BE2C (cell line): ENCODE data around the gene IRGC.

Experiments used
- DNase-seq: peaks from one replicate; pipeline ENCODE4 v3.0.0-alpha.2; 2020
- H3K27me3 ChIP-seq: fragments of 250-450 bp; sonication (Bioruptor Pico); 2 replicates; pipeline ENCODE4 v1.5.1; 2020; ENCODE audit warnings: mild to moderate bottlenecking
- H3K36me3 ChIP-seq: fragments of 250-450 bp; sonication (Bioruptor Pico); 2 replicates; pipeline ENCODE4 v1.5.1; 2020; ENCODE audit warnings: mild to moderate bottlenecking
- H3K4me1 ChIP-seq: fragments of 250-450 bp; sonication (Bioruptor Pico); 2 replicates; pipeline ENCODE4 v1.5.1; 2020
- H3K4me3 ChIP-seq: 2 replicates; pipeline ENCODE4 v1.5.1; 2011; ENCODE audit warnings: low read depth, low read length
- H3K9me3 ChIP-seq: fragments of 250-450 bp; sonication (Bioruptor Pico); 2 replicates; pipeline ENCODE4 v1.5.1; 2020
- CTCF ChIP-seq: IDR thresholded peaks from 2 replicates; pipeline ENCODE4 v1.5.1; 2012; ENCODE audit warnings: mild to moderate bottlenecking, low read depth, low read length

IRGC gene

GRCh38 chr19:43743059-43743458 lies 27.2 kb downstream of the IRGC start:
- Histone ChIP-seq H3K4me3 (no peak overlapping the region), H3K4me1 (no peaks in the 10 kb centered on the region), H3K36me3 (peaks cover 71% of the 10 kb centered on the region), H3K27me3 (no peaks in the 10 kb centered on the region), H3K9me3 (no peaks in the 10 kb centered on the region)
- TF ChIP-seq CTCF = no peak
- no peak for DNase-seq

GRCh38 chr19:43747557-43748204 lies 31.8 kb downstream of the IRGC start:
- H3K4me3 ChIP-seq = no peak overlapping the region
- H3K36me3 ChIP-seq = peaks cover 70% of the 10 kb centered on the region
- no peak for TF ChIP-seq CTCF
- no peak for DNase-seq
- no peaks in the 10 kb centered on the region for H3K9me3 ChIP-seq
- no peaks in the 10 kb centered on the region for H3K27me3 ChIP-seq
- no peaks in the 10 kb centered on the region for H3K4me1 ChIP-seq

GRCh38 chr19:43748205-43748594 lies 32.3 kb downstream of the IRGC start:
- Histone ChIP-seq H3K36me3 (peaks cover 65% of the 10 kb centered on the region), H3K9me3 (no peaks in the 10 kb centered on the region), H3K4me3 (no peak overlapping the region), H3K27me3 (no peaks in the 10 kb centered on the region), H3K4me1 (no peaks in the 10 kb centered on the region)
- TF ChIP-seq CTCF = no peak
- no peak for DNase-seq

GRCh38 chr19:43748685-43749084 lies 32.8 kb downstream of the IRGC start:
- Histone ChIP-seq H3K4me1 (no peaks in the 10 kb centered on the region), H3K36me3 (peaks cover 62% of the 10 kb centered on the region), H3K27me3 (no peaks in the 10 kb centered on the region), H3K4me3 (no peak overlapping the region), H3K9me3 (no peaks in the 10 kb centered on the region)
- no peak for TF ChIP-seq CTCF
- DNase-seq = no peak

GRCh38 chr19:43749152-43749551 lies 33.3 kb downstream of the IRGC start:
- no peaks in the 10 kb centered on the region for H3K27me3 ChIP-seq
- TF ChIP-seq CTCF = no peak
- no peaks in the 10 kb centered on the region for H3K4me1 ChIP-seq
- peaks cover 57% of the 10 kb centered on the region for H3K36me3 ChIP-seq
- DNase-seq = no peak
- H3K4me3 ChIP-seq = no peak overlapping the region
- H3K9me3 ChIP-seq = no peaks in the 10 kb centered on the region

- Histone ChIP-seq H3K27me3 (no peaks in the 10 kb centered on the region), H3K4me3 (no peak overlapping the region), H3K36me3 (peaks cover 51% of the 10 kb centered on the region), H3K4me1 (no peaks in the 10 kb centered on the region), H3K9me3 (no peaks in the 10 kb centered on the region)
- no peak for DNase-seq
- TF ChIP-seq CTCF = no peak
Measured at GRCh38 chr19:43749898-43750297, 34.0 kb downstream of the IRGC start.
